Retinal pigment epithelial cell (primary cell): ENCODE measurements around the gene SAP25.

Experiments used
- DNase-seq: peaks from one replicate; pipeline ENCODE4 v3.0.0-alpha.2; 2010; ENCODE audit warnings: low read depth
- H3K4me3 ChIP-seq: 2 replicates; pipeline ENCODE4 v1.5.1; 2011; ENCODE audit warnings: mild to moderate bottlenecking, low read length, control low read depth, moderate library complexity
- TF ChIP-seq, protein P1 (sequence below): conservative IDR thresholded peaks from 2 replicates; pipeline ENCODE4 v1.5.1; 2011; ENCODE audit warnings: low read depth, low read length, control low read depth, inconsistent platforms

Gene SAP25

DNA sequence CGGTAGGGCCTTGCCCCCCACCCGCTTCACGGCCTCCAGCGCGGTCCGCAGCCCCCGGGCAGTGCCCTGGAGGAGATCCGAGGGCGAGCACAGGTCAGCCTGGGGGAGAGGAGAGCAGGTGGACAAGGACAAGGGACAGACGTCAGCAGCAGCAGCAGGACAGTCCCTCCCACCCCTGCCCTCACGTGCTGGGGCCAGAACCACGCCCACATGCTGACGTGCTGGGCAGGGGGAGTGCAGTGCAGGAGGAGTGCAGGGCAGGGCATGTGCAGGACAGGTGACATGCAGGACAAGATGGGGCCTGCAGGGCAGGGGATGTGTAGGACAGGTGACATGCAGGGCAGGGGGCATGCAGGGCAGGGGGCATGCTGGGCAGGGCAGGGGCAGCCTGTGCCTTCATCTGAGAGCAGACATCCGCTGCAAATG is 1.5 kb upstream of the SAP25 start:
- no peak overlapping the region for H3K4me3 ChIP-seq
- DNase-seq: no peak
- TF ChIP-seq, protein P1, sequence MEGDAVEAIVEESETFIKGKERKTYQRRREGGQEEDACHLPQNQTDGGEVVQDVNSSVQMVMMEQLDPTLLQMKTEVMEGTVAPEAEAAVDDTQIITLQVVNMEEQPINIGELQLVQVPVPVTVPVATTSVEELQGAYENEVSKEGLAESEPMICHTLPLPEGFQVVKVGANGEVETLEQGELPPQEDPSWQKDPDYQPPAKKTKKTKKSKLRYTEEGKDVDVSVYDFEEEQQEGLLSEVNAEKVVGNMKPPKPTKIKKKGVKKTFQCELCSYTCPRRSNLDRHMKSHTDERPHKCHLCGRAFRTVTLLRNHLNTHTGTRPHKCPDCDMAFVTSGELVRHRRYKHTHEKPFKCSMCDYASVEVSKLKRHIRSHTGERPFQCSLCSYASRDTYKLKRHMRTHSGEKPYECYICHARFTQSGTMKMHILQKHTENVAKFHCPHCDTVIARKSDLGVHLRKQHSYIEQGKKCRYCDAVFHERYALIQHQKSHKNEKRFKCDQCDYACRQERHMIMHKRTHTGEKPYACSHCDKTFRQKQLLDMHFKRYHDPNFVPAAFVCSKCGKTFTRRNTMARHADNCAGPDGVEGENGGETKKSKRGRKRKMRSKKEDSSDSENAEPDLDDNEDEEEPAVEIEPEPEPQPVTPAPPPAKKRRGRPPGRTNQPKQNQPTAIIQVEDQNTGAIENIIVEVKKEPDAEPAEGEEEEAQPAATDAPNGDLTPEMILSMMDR: no peak

DNA sequence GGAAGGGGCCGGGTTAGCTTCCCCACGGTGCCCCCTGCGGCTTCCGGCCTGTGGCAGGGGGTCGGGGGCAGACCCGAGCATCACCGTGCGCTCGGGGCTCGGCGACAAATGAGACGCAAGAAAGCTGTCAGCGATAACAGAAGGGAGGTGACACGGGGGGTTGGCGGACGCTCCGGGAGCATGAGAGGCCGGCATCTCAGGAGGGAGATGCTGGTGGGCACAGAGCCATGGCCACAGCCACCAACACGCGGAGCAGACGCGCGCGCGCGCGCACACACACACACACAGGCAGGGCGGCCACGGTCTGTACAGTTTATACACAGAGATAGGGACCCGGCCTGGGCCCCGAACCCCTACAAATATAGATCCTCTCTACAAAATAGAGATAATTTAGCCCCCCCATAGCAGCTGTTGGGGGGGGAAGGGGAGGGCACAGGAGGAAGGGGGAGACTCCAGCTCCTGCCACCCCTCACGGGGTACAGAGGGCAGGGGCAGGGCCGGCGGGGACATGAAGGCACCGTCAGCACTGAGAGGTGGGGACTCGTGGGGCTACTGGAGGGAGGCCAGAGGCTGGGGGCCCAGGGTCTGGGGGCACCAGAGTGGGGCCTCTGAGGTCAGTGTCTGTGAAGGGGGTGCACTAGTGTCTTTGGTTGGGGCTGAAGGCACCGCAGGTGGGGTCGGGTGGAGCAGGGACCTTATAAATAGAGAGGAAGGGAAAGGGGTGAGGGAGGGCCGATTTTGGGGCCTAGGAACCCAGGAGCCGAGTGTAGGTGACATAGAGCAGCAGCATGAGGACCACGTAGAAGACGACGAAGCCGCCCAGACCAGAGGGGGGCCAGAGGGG is 884 bp upstream of the SAP25 start:
- DNase-seq: no peak
- TF ChIP-seq, protein P1: no peak

DNA sequence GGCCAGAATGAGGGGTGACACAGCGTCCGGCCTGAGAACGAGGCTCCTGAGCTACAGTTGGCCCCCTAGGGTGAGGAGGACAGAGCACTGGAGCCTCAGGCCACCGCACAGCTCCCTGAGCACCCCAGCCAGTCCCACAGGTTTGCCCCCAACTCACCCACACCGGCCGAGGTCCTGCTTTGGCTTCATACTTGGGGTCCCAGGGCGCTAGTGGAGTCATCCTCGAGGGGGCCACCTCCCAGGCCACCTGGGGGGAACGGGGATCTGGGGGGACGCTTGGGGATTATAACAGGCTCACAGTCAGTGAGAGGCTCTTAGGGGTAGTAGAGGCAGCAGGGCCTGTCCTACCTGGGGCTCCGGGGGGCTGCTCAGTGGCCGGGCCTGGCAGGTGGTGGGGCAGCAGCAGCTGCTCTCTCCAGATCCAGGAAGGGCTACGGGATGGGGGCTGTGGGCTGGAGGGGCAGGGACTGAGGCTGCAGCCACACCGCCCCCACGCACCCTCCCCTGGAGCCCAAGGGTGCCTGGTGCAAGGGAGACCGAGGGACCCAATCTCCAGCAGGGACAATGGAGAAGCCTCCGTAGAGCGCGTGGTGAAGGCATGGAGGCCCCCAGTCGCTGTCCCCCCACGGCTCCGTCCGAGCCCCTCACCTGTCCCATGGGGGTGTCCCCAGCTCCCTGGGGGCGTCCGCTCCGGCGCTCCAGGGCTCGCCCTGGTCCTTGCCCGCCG is 588 bp downstream of the SAP25 start:
- H3K4me3 ChIP-seq: no peak overlapping the region
- no peak for DNase-seq
- TF ChIP-seq, protein P1: no peak

More for the DNA sequence above, 884 bp upstream of the SAP25 start:
- H3K4me3 ChIP-seq: no peak overlapping the region

DNA sequence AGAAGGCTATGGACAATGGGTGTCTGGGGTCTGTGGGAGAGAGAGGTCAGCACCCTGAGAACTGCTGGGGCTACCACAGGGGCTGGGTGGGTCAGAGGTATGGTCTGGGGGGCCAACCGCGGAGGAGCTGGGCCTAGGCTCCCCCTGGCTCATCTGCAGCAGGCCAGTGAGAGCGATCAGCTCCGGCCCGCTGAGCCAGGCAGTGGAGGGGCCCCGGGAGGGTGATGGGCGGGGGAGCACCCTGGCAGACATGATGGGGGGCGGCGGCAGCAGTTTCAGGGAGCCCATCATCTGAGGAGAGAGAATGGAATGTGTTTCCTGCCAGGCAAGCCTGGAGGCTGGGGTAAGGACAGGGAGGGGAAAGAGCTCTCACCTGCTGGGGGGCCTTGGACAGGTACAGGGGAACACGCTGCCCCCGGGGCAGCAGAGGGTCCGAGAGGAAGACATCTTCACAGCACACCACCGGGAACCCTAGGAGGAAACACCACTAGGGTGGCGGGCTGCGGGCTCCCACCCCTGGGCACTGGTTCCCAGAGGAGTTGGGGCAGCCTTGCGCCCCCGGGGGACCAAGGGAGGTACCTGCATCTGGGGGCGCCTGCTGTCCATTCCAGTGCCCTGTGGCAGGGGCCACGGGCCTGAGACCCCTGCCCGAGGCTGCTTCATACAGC is 1.3 kb downstream of the SAP25 start:
- H3K4me3 ChIP-seq: no peak overlapping the region
- DNase-seq: no peak
- TF ChIP-seq, protein P1: no peak

DNA sequence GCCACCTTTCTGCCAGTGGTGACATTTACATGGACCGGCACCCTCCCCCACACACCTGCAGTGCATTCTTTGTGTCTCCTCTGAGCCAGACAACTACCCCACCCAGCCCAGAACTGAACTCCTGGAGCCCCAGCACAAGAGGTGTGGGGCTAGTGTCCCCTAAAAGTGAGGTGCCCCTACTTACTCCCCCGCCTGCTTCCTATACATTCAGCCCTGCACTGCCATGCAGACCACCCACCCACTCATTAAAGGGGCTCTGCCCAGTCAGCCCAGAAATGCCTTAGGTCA is 1.9 kb downstream of the SAP25 start:
- TF ChIP-seq, protein P1: no peak
- DNase-seq: no peak
- no peak overlapping the region for H3K4me3 ChIP-seq

DNA sequence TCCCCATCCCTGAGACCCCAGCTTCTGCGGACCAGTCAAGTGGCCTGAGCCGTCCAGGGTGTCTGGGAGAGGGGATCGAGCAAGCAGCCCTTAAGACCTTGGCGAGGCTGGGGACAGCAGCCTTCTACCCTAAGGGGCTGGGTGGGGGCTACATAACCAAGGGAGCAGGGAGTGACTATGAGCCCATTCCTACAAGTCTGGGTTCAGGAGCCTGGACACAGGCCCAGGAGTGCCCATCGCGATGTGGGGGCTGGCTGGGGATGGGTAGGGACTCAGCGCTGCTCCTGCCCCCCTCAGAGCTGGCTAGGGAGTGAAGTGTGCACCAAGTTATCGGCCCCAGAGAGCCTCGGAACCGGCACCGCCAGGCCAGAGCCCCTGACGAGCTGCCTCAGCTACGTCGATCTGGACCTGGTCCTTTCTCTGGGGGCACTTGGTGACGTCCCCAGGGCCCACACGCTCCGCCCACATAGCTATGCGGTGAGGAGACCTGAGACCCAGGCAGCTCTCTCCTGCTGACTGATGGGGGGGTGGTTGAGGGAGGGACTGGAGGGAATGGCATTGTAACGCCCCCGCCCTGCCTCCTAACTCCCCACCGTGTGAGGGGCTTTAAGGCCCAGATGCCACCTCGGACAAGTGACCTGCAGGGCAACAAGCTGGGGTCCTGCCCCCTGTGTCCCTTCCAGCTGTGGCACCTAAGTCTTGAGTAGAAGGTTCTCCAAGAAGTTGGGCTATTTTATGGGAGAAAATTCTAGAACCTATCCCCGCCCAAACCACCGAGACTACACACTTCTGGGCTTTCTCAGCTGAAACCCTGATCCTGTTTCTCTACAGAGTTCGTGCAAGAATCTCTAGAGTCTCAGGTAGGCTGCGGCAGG is 2.5 kb downstream of the SAP25 start:
- TF ChIP-seq, protein P1: no peak
- DNase-seq: no peak
- H3K4me3 ChIP-seq: no peak overlapping the region
